Measurements from ENCODE around the gene PRPSAP1. TPM values are rescaled to one million over a fixed set of nuclear protein-coding genes. Genes with fewer than 3 reads are reported as not detected.

PRPSAP1 gene, protein sequence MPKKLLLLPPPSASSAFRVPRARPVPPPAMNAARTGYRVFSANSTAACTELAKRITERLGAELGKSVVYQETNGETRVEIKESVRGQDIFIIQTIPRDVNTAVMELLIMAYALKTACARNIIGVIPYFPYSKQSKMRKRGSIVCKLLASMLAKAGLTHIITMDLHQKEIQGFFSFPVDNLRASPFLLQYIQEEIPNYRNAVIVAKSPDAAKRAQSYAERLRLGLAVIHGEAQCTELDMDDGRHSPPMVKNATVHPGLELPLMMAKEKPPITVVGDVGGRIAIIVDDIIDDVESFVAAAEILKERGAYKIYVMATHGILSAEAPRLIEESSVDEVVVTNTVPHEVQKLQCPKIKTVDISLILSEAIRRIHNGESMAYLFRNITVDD
- total RNA-seq, result 10 to 100 TPM; 56.7 to 63.3 TPM

GRCh38 chr17:76353599-76354316, at the start of gene PRPSAP1:
Gene PRPSAP1 (minus strand): TSS chr17:76353916. CDS start chr17:76353703, 213 bp downstream.

DNA sequence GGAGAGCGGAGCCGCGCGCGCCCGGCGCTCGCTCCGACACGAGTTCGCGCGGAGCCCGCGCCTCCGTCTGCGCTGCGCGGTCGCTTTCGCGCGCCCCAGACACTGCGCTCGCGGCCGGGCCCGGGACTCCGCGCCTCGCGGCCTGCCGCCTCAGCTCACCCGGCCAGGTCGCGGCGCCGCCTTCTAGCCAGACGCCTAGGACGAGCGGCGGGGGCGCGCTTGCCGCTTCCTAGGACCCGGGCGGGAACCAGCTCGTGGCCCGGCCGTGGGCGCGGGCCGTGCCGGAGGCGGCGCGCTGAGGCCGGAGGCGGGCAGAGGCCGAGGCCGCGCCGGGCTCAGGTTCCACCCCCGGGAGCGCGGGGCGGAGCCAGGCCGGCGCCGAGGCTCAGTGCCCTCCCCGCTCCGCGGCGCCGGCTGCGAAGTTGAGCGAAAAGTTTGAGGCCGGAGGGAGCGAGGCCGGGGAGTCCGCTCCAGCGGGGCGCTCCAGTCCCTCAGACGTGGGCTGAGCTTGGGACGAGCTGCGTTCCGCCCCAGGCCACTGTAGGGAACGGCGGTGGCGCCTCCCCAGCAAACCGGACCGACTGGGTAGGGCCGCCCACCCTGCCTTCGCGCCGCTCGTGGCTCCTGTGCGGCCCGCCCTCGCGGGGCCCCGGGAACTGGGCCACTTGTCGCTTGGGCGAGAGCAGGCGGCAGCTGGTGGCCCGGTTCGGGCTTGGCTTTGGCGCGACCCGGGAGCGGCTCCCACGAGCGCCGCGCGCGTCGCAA, 30.7 kb upstream of the PRPSAP1 start, which contains the start of gene SPHK1:
Gene SPHK1, plus strand, starts transcription at position 388 of the 765 bp plus-strand sequence. CDS start 1,036 bp downstream, outside the sequence.

GRCh38 chr17:76307966-76308338, 45.8 kb downstream of the PRPSAP1 start, which contains the start of gene QRICH2:
Gene QRICH2 (minus strand): TSS chr17:76308276. CDS start chr17:76307998, 278 bp downstream.

DNA sequence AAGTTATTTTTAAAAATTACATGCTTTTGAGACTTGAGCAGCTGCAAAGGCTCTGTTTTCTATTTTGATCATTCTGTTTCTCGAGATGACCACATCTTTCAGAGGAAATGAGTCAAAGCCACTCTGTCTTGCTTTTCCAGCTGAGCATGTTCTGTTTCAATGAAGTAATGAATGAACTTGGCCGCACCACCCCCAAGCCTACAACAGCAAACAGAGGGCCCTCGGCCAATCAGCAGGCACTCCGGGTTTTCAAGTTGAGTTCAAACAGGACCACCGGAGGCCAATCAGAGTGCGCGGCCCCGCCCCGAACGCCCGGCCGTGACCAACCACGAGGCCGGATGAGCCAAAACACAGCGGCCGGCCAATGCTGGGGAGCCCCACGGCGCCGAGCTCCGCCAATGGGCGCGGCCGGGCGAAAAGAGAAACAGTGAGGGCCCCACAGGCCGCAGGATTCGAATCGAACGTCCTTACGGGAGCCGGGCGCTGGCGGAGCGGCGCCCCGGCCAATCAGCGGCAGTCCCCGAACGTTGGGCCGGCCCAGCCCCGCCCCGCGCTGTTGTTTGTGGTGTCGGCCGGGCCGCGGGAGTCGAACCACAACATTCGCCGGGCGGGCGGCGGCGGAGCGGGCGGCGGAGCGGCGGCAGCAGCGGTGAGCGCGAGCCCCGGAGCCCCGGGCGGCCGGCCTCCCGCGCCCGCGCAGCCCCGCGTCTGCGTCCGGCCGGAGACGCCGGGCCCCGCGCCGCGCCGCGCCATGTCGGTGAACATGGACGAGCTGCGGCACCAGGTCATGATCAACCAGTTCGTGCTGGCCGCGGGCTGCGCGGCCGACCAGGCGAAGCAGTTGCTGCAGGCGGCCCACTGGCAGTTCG, 88.7 kb downstream of the PRPSAP1 start, which contains the start of gene UBALD2:
Gene UBALD2, plus strand, starts transcription at position 594 of the 869 bp plus-strand sequence. Its CDS starts 158 bp downstream, at position 752.

Other genes with a start within 250 kb of the PRPSAP1 start
- 1 to 10 TPM; 1.6 to 1.9 TPM for gene FOXJ1, start 212.7 kb downstream of the PRPSAP1 start, total RNA-seq
- gene RNF157, start 113.4 kb downstream of the PRPSAP1 start, total RNA-seq, result 100 to 1,000 TPM; 117 to 127 TPM
- 100 to 1,000 TPM; 447 to 450 TPM for gene UBALD2, start 88.6 kb downstream of the PRPSAP1 start, total RNA-seq
- gene QRICH2, start 45.6 kb downstream of the PRPSAP1 start, total RNA-seq, result 1 to 10 TPM; 2.2 to 2.3 TPM
- 1 to 10 TPM; 1.8 TPM for gene SPHK1, start 30.7 kb upstream of the PRPSAP1 start, total RNA-seq
- 10 to 100 TPM; 30.7 to 31.0 TPM for gene UBE2O, start 99.2 kb upstream of the PRPSAP1 start, total RNA-seq
- not detected for gene AANAT, start 113.7 kb upstream of the PRPSAP1 start, total RNA-seq
- 10 to 100 TPM; 34.6 to 39.9 TPM for gene RHBDF2, start 147.5 kb upstream of the PRPSAP1 start, total RNA-seq
- not detected for gene CYGB, start 183.8 kb upstream of the PRPSAP1 start, total RNA-seq
- gene PRCD, start 186.1 kb upstream of the PRPSAP1 start, total RNA-seq, result not detected
- not detected for gene ST6GALNAC2, start 231.9 kb upstream of the PRPSAP1 start, total RNA-seq

Data from activated naive CD4-positive, alpha-beta T cell treated with anti-CD3 and anti-CD28 coated beads, Interleukin-2, amount 10 ng/mL, durations not matched to agents 5 hours and 36 hours (primary cell).